A549 treated with ZK216348 at 1 μM for 4 hours (cell line): ENCODE measurements around the gene FUCA2. TPM values are rescaled to one million over a fixed set of nuclear protein-coding genes. Genes with fewer than 3 reads are reported as not detected.

Experiments used
- total RNA-seq: library from RNA; stranded (reverse); fragments of 200-300 nt; extraction: Qiagen RNA extraction; gene quantifications from 5 replicates; pipeline ENCODE4 v1.2.3, GENCODE V29; 2022; ENCODE audit warnings: low read depth

The FUCA2 gene
- 47.5 to 53.7 TPM (median 53.2 TPM) in 5 replicates for total RNA-seq

GRCh38 chr6:143510991-143511891 lies at the start of gene FUCA2:
Gene FUCA2 (minus strand): TSS chr6:143511720. CDS start chr6:143511634, 86 bp downstream.

GRCh38 chr6:143450453-143451371 lies 60.8 kb downstream of the FUCA2 start, which contains the start of the genes ADAT2 and PEX3:
Gene ADAT2 (minus strand): TSS chr6:143450695. CDS start chr6:143450658, 37 bp downstream.
Gene PEX3 (plus strand): TSS chr6:143450805. CDS start chr6:143451043, 238 bp downstream.

Other genes with a start within 250 kb of the FUCA2 start
- 2.0 to 5.8 TPM (median 4.1 TPM) in 5 replicates for gene ADAT2, start 61.0 kb downstream of the FUCA2 start, total RNA-seq
- gene PEX3, start 60.9 kb downstream of the FUCA2 start, total RNA-seq, result 9.7 to 14.7 TPM (median 10.4 TPM) in 5 replicates
- 3.4 to 7.0 TPM (median 4.7 TPM) in 5 replicates for gene PHACTR2, start 166.2 kb upstream of the FUCA2 start, total RNA-seq